ENCODE results near the gene PTOV1.

The PTOV1 gene

GRCh38 chr19:49906879-49907564 lies 56.1 kb downstream of the PTOV1 start:
- DNase-seq (ENCODE audit: low read depth, low spot score), result no peak
- Histone ChIP-seq H3K9ac (ENCODE audit: insufficient read length, low read depth) (no peak overlapping the region), H3K4me1 (ENCODE audit: insufficient read depth, insufficient read length) (peaks cover 16% of the 10 kb centered on the region), H3K27me3 (ENCODE audit: insufficient read depth, insufficient read length) (no peaks in the 10 kb centered on the region), H3K36me3 (ENCODE audit: insufficient read depth, insufficient read length, low read length) (peaks cover 52% of the 10 kb centered on the region), H3K9me3 (ENCODE audit: insufficient read depth, low read length) (no peaks in the 10 kb centered on the region), H3K4me3 (ENCODE audit: insufficient read length, low read depth) (no peak overlapping the region)
- TF ChIP-seq YY1 (IDR thresholded peaks at IDR 0.05; ENCODE audit: insufficient read depth, insufficient read length) (no peak), ZNF274 (IDR thresholded peaks at IDR 0.05; ENCODE audit: low read depth, low read length) (no peak), SUZ12 (IDR thresholded peaks at IDR 0.05; ENCODE audit: extremely low read depth, insufficient read depth, insufficient read length) (no peak)

- TF ChIP-seq ZNF274 (IDR thresholded peaks at IDR 0.05; ENCODE audit: low read depth, low read length) (no peak), YY1 (IDR thresholded peaks at IDR 0.05; ENCODE audit: insufficient read depth, insufficient read length) (no peak)
- Histone ChIP-seq H3K27me3 (ENCODE audit: insufficient read depth, insufficient read length) (no peaks in the 10 kb centered on the region), H3K36me3 (ENCODE audit: insufficient read depth, insufficient read length, low read length) (peaks cover 59% of the 10 kb centered on the region), H3K4me1 (ENCODE audit: insufficient read depth, insufficient read length) (peaks cover 16% of the 10 kb centered on the region), H3K9me3 (ENCODE audit: insufficient read depth, low read length) (no peaks in the 10 kb centered on the region), H3K4me3 (ENCODE audit: insufficient read length, low read depth) (no peak overlapping the region), H3K9ac (ENCODE audit: insufficient read length, low read depth) (no peak overlapping the region)
- no peak for DNase-seq (ENCODE audit: low read depth, low spot score)
Observed at GRCh38 chr19:49907745-49908446, 56.9 kb downstream of the PTOV1 start.

GRCh38 chr19:49908480-49909420 lies 57.8 kb downstream of the PTOV1 start:
- DNase-seq (ENCODE audit: low read depth, low spot score), result no peak
- H3K4me1 ChIP-seq (ENCODE audit: insufficient read depth, insufficient read length), result peaks cover 17% of the 10 kb centered on the region
- TF ChIP-seq SUZ12 (IDR thresholded peaks at IDR 0.05; ENCODE audit: extremely low read depth, insufficient read depth, insufficient read length) (no peak), YY1 (IDR thresholded peaks at IDR 0.05; ENCODE audit: insufficient read depth, insufficient read length) (no peak), ZNF274 (IDR thresholded peaks at IDR 0.05; ENCODE audit: low read depth, low read length) (no peak)
- no peaks in the 10 kb centered on the region for H3K27me3 ChIP-seq (ENCODE audit: insufficient read depth, insufficient read length)
- peaks cover 68% of the 10 kb centered on the region for H3K36me3 ChIP-seq (ENCODE audit: insufficient read depth, insufficient read length, low read length)
- no peaks in the 10 kb centered on the region for H3K9me3 ChIP-seq (ENCODE audit: insufficient read depth, low read length)
- H3K4me3 ChIP-seq (ENCODE audit: insufficient read length, low read depth), result no peak overlapping the region
- H3K9ac ChIP-seq (ENCODE audit: insufficient read length, low read depth), result no peak overlapping the region

- Histone ChIP-seq H3K36me3 (ENCODE audit: insufficient read depth, insufficient read length, low read length) (peaks cover 80% of the 10 kb centered on the region), H3K4me1 (ENCODE audit: insufficient read depth, insufficient read length) (peaks cover 17% of the 10 kb centered on the region), H3K27me3 (ENCODE audit: insufficient read depth, insufficient read length) (no peaks in the 10 kb centered on the region), H3K4me3 (ENCODE audit: insufficient read length, low read depth) (no peak overlapping the region), H3K9ac (ENCODE audit: insufficient read length, low read depth) (no peak overlapping the region), H3K9me3 (ENCODE audit: insufficient read depth, low read length) (no peaks in the 10 kb centered on the region)
- TF ChIP-seq ZNF274 (IDR thresholded peaks at IDR 0.05; ENCODE audit: low read depth, low read length) (no peak), YY1 (IDR thresholded peaks at IDR 0.05; ENCODE audit: insufficient read depth, insufficient read length) (no peak), SUZ12 (IDR thresholded peaks at IDR 0.05; ENCODE audit: extremely low read depth, insufficient read depth, insufficient read length) (no peak)
- DNase-seq (ENCODE audit: low read depth, low spot score), result no peak
Observed at GRCh38 chr19:49910179-49910578, 59.2 kb downstream of the PTOV1 start.

All from NT2/D1 (cell line).